Type B pancreatic cell (in vitro differentiated cells): ENCODE measurements around the gene SKAP1. TPM values are rescaled to one million over a fixed set of nuclear protein-coding genes. Genes with fewer than 3 reads are reported as not detected.

Experiments
- DNase-seq: peaks from one replicate; pipeline ENCODE4 v3.0.0; 2021; ENCODE audit warnings: mixed read lengths; ENCODE audit not compliant: unreplicated experiment; ENCODE audit errors: extremely low spot score
- H3K27ac Mint-ChIP-seq: 2 replicates; pipeline ENCODE4 v1.8.0; 2021; ENCODE audit warnings: mild to moderate bottlenecking, mixed read lengths
- H3K27me3 Mint-ChIP-seq: 2 replicates; pipeline ENCODE4 v1.8.0; 2021; ENCODE audit warnings: mixed read lengths
- H3K36me3 Mint-ChIP-seq: 2 replicates; pipeline ENCODE4 v1.8.0; 2021; ENCODE audit warnings: mixed read lengths
- H3K4me1 Mint-ChIP-seq: one replicate; pipeline ENCODE4 v1.8.0; 2021; ENCODE audit warnings: mixed read lengths; ENCODE audit not compliant: unreplicated experiment
- H3K4me3 Mint-ChIP-seq: 2 replicates; pipeline ENCODE4 v1.8.0; 2021; ENCODE audit warnings: mild to moderate bottlenecking, mixed read lengths
- H3K9me3 Mint-ChIP-seq: 2 replicates; pipeline ENCODE4 v1.8.0; 2021; ENCODE audit warnings: mixed read lengths
- CTCF ChIP-seq: fragments of 200-600 bp; sonication (generic); conservative IDR thresholded peaks from 2 replicates; pipeline ENCODE4 v1.5.0; 2021; ENCODE audit warnings: antibody characterized with exemption, mild to moderate bottlenecking
- total RNA-seq: library from RNA; stranded (reverse); gene quantifications from 2 replicates; pipeline ENCODE4 v1.2.1, GENCODE V29; 2021; ENCODE audit warnings: low replicate concordance

Gene SKAP1
- total RNA-seq, 1 donor from 2014 or later, result 0.43 TPM

GRCh38 chr17:48129981-48130380 is 300.0 kb downstream of the SKAP1 start:
- no peak for DNase-seq
- Mint-ChIP-seq H3K27me3 (peaks cover 5% of the 10 kb centered on the region), H3K4me1 (peaks cover 15% of the 10 kb centered on the region), H3K4me3 (no peak overlapping the region), H3K27ac (no peak overlapping the region), H3K36me3 (no peaks in the 10 kb centered on the region), H3K9me3 (no peaks in the 10 kb centered on the region)
- TF ChIP-seq CTCF, result no peak

DNA sequence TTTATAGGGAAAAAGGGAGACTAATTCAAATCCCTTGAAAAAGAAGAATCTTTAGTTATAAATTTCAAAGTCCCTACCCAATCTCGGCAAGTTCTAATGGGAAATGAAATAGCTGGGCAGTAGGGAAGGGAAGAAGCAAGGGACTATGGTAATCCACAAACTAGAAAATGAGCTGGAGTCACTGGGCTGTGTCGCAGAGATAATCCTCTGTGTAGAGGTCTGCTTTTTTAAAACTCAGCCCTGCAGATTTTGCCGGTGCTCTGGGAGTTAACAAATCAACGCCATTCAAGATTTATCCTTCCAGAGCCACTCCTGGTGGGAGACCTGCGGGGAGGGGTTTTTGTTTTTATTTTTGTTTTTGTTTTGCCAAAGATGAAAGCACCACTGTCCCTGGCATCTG is 301.6 kb downstream of the SKAP1 start:
- H3K4me1 Mint-ChIP-seq, result peaks cover 15% of the 10 kb centered on the region
- H3K9me3 Mint-ChIP-seq, result no peaks in the 10 kb centered on the region
- no peak for DNase-seq
- H3K27ac Mint-ChIP-seq, result no peak overlapping the region
- no peak for TF ChIP-seq CTCF
- H3K36me3 Mint-ChIP-seq, result peaks cover 4% of the 10 kb centered on the region
- H3K4me3 Mint-ChIP-seq, result no peak overlapping the region
- H3K27me3 Mint-ChIP-seq, result peaks cover 5% of the 10 kb centered on the region

GRCh38 chr17:48127371-48128051 is 302.5 kb downstream of the SKAP1 start:
- Mint-ChIP-seq H3K27me3 (peaks cover 5% of the 10 kb centered on the region), H3K27ac (no peak overlapping the region), H3K36me3 (peaks cover 4% of the 10 kb centered on the region), H3K4me1 (peaks cover 20% of the 10 kb centered on the region), H3K9me3 (no peaks in the 10 kb centered on the region), H3K4me3 (no peak overlapping the region)
- TF ChIP-seq CTCF, result no peak
- DNase-seq, result no peak

GRCh38 chr17:48126532-48126850 is 303.5 kb downstream of the SKAP1 start:
- no peak for TF ChIP-seq CTCF
- Mint-ChIP-seq H3K27me3 (peaks cover 5% of the 10 kb centered on the region), H3K9me3 (no peaks in the 10 kb centered on the region), H3K36me3 (peaks cover 4% of the 10 kb centered on the region), H3K27ac (no peak overlapping the region), H3K4me1 (peaks cover 20% of the 10 kb centered on the region), H3K4me3 (no peak overlapping the region)
- no peak for DNase-seq

DNA sequence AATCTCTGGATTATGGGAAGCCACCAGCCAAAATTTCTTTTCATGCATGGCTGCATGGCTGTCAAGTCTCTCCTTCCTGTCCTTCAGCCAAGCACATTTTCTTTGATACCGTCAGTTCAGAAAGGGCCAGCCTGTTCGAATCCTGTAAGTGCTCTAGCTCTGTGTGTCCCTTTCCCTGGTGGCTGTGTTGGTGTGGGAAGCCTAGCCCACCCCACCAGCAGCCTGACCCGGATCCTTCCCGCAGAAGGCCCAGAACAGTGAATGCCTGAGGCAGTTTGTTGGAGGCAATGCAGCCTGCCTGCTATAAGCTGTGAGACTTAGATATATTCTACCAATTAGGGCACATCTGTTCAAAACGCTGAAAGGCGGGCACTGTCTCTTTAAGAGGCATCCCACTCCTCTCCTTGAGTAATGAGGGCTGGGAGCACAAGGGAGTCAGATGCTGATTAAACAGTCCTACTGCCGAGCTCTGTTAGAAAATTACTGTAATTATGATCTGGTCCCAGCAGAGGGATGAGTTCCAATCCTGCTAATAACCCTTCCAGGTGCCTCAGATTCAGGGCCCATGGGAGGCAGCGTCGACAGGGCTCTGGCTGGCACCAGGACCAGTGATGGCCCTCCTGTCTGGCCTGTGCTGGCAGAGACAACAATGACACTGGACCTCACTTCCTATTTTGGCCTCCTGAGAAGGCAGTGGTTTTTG is 304.0 kb downstream of the SKAP1 start:
- no peak for DNase-seq
- H3K9me3 Mint-ChIP-seq, result no peaks in the 10 kb centered on the region
- H3K36me3 Mint-ChIP-seq, result peaks cover 4% of the 10 kb centered on the region
- peaks cover 20% of the 10 kb centered on the region for H3K4me1 Mint-ChIP-seq
- no peak overlapping the region for H3K27ac Mint-ChIP-seq
- TF ChIP-seq CTCF, result no peak
- H3K27me3 Mint-ChIP-seq, result no peaks in the 10 kb centered on the region
- H3K4me3 Mint-ChIP-seq, result no peak overlapping the region
